HG02852 (cell line): ENCODE results near the gene FAXDC2.
"Not testable (repeated sequence)": the region's sequence is repeated elsewhere in the genome, so short reads cannot be mapped to it uniquely, and the experiment has no call there.

ENCODE experiments used
- ATAC-seq: cut with Tn5 transposase; IDR thresholded peaks from one replicate; pipeline ENCODE4 v1.9.1; 2021; ENCODE audit warnings: mild to moderate bottlenecking, moderate library complexity; ENCODE audit not compliant: unreplicated experiment

The FAXDC2 gene

GRCh38 chr5:154831451-154831850, 19.0 kb downstream of the FAXDC2 start:
- no peak for ATAC-seq

- no peak for ATAC-seq
Observed at GRCh38 chr5:154830596-154830995, 19.8 kb downstream of the FAXDC2 start.

- no peak for ATAC-seq
Observed at GRCh38 chr5:154830219-154830595, 20.2 kb downstream of the FAXDC2 start.

GRCh38 chr5:154829589-154830218, 20.7 kb downstream of the FAXDC2 start:
- ATAC-seq: no peak

GRCh38 chr5:154829181-154829588, 21.2 kb downstream of the FAXDC2 start:
- no peak for ATAC-seq

- ATAC-seq: no peak
Observed at GRCh38 chr5:154824070-154824469, 26.3 kb downstream of the FAXDC2 start.

- ATAC-seq: no peak
Observed at GRCh38 chr5:154823605-154824004, 26.8 kb downstream of the FAXDC2 start.

- not testable (repeated sequence) for ATAC-seq
Observed at GRCh38 chr5:154822896-154823295, 27.5 kb downstream of the FAXDC2 start.

GRCh38 chr5:154820383-154820782, 30.0 kb downstream of the FAXDC2 start:
- no peak for ATAC-seq

GRCh38 chr5:154819546-154819945, 30.9 kb downstream of the FAXDC2 start:
- no peak for ATAC-seq

GRCh38 chr5:154818471-154819116, 31.8 kb downstream of the FAXDC2 start:
- ATAC-seq: no peak

GRCh38 chr5:154817815-154818214, 32.6 kb downstream of the FAXDC2 start:
- no peak for ATAC-seq

GRCh38 chr5:154816891-154817492, 33.4 kb downstream of the FAXDC2 start:
- no peak for ATAC-seq

- no peak for ATAC-seq
Observed at GRCh38 chr5:154815684-154816247, 34.6 kb downstream of the FAXDC2 start.

- no peak for ATAC-seq
Observed at GRCh38 chr5:154815025-154815424, 35.4 kb downstream of the FAXDC2 start.

GRCh38 chr5:154813736-154814135, 36.7 kb downstream of the FAXDC2 start:
- ATAC-seq: no peak

- ATAC-seq: no peak
Observed at GRCh38 chr5:154813158-154813557, 37.2 kb downstream of the FAXDC2 start.

- no peak for ATAC-seq
Observed at GRCh38 chr5:154811653-154812465, 38.5 kb downstream of the FAXDC2 start.

GRCh38 chr5:154811239-154811638, 39.2 kb downstream of the FAXDC2 start:
- ATAC-seq: no peak

- ATAC-seq: no peak
Observed at GRCh38 chr5:154806176-154806575, 44.2 kb downstream of the FAXDC2 start.

GRCh38 chr5:154802050-154802449, 48.4 kb downstream of the FAXDC2 start:
- no peak for ATAC-seq
